Osteoblast (primary cell): Measurements from ENCODE around the gene KIAA0825. TPM values are rescaled to one million over a fixed set of nuclear protein-coding genes. Genes with fewer than 3 reads are reported as not detected.
"Not testable (repeated sequence)": the region's sequence is repeated elsewhere in the genome, so short reads cannot be mapped to it uniquely, and the experiment has no call there.

Source experiments
- DNase-seq: peaks from one replicate; pipeline ENCODE4 v3.0.0; 2011; ENCODE audit warnings: low spot score, mixed read lengths; ENCODE audit not compliant: insufficient read length; ENCODE audit errors: missing footprints
- H2AFZ ChIP-seq: 2 replicates; pipeline ENCODE4 v1.6.0; 2011; ENCODE audit warnings: mild to moderate bottlenecking, low read length
- H3K27ac ChIP-seq: 2 replicates; pipeline ENCODE4 v1.5.1; 2011; ENCODE audit warnings: mild to moderate bottlenecking, low read depth, low read length, moderate library complexity
- H3K27me3 ChIP-seq: 2 replicates; pipeline ENCODE4 v1.6.0; 2012; ENCODE audit warnings: mild to moderate bottlenecking, control low read depth, inconsistent platforms, low read length, moderate library complexity; ENCODE audit not compliant: insufficient read depth
- H3K36me3 ChIP-seq: 2 replicates; pipeline ENCODE4 v1.5.1; 2011; ENCODE audit warnings: mild to moderate bottlenecking, low read length, control low read depth, moderate library complexity; ENCODE audit not compliant: insufficient read depth
- H3K4me1 ChIP-seq: 2 replicates; pipeline ENCODE4 v1.5.1; 2011; ENCODE audit warnings: mild to moderate bottlenecking, low read length, control low read depth, moderate library complexity; ENCODE audit not compliant: insufficient read depth
- H3K4me2 ChIP-seq: 2 replicates; pipeline ENCODE4 v1.6.0; 2011; ENCODE audit warnings: mild to moderate bottlenecking, low read length; ENCODE audit not compliant: insufficient read depth
- H3K4me3 ChIP-seq: fragments of 200-600 bp; sonication (generic); 3 replicates; pipeline ENCODE4 v1.5.1; 2012; ENCODE audit warnings: mild to moderate bottlenecking, low read length, inconsistent platforms; ENCODE audit not compliant: insufficient read depth
- H3K79me2 ChIP-seq: 2 replicates; pipeline ENCODE4 v1.6.0; 2012; ENCODE audit warnings: mild to moderate bottlenecking, low read length, control low read depth, inconsistent platforms; ENCODE audit not compliant: insufficient read depth
- H3K9me3 ChIP-seq: 2 replicates; pipeline ENCODE4 v1.5.1; 2011; ENCODE audit warnings: low read depth, low read length, control low read depth
- H4K20me1 ChIP-seq: 2 replicates; pipeline ENCODE4 v1.6.0; 2012; ENCODE audit warnings: mild to moderate bottlenecking, low read length, control low read depth; ENCODE audit not compliant: insufficient read depth
- CTCF ChIP-seq: IDR thresholded peaks from 2 replicates; pipeline ENCODE4 v1.5.1; 2011; ENCODE audit warnings: mild to moderate bottlenecking, low read depth, low read length, moderate library complexity; ENCODE audit errors: extremely low read depth
- total RNA-seq: library from RNA; depleted of rRNA; stranded (reverse); fragments of >200 nt; gene quantifications from 2 replicates; pipeline ENCODE4 v1.2.3, GENCODE V29; 2012

KIAA0825 gene
- total RNA-seq, 1 donor: 8.0 TPM

DNA sequence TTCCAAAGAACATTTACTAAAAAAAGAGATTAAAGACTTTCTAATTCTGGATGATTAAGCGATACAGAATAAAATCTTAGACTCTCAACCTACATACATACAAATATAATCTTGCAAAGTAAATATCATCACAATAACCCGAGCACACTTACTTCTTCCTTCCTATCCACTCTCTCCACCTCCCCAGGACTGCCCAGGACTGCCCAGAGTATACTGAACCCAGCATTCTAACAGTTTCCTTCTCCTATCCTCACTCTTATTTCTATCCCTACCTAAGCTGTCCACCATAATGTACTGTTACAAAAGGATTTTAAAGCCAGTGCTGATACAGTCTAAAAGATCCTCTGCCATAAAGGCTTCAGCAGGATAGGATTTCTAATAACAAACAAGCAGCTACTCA lies 463.7 kb downstream of the KIAA0825 start:
- Histone ChIP-seq H3K4me1 (peaks cover 3% of the 10 kb centered on the region), H3K36me3 (no peaks in the 10 kb centered on the region), H4K20me1 (no peaks in the 10 kb centered on the region), H3K4me2 (no peak overlapping the region), H3K4me3 (no peak overlapping the region), H3K9me3 (no peaks in the 10 kb centered on the region), H2AFZ (no peak overlapping the region), H3K27ac (no peak overlapping the region), H3K27me3 (no peaks in the 10 kb centered on the region), H3K79me2 (no peaks in the 10 kb centered on the region)
- no peak for DNase-seq
- no peak for TF ChIP-seq CTCF

DNA sequence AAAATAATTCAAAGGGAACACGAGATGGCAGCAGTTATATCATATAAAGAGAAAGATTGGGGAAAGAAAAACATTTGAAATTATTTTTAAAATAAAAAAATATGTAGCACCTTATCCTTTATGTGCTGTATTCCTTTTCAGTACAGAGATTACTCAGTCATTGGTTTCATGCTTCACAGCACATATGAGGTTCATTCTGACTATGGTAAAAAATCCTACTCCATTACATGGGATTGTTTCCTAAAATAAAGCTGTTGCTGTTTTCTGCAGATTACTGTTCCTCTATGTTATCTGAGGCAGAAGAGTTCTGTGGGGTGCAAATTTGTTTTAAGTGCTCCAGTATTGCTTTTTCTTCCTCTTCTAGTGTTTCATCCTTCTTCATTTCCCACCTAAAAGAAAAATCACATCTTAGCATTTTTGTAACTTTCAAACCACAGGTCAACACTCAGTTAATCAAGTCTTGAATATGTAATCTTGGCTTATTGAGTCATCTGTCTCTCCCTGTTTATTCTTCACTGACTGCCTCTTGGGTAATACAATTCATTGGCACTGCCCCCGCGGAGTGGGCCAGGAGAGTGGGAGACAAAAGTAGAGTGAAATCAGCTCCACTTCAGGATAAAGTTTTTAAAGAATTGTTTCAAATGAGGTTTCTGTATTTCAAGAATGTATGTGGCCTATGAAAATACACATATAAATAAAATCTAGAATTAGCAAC lies 464.5 kb downstream of the KIAA0825 start:
- no peak for DNase-seq
- TF ChIP-seq CTCF: no peak
- Histone ChIP-seq H3K4me1 (peaks cover 3% of the 10 kb centered on the region), H3K9me3 (no peaks in the 10 kb centered on the region), H3K36me3 (no peaks in the 10 kb centered on the region), H3K27me3 (no peaks in the 10 kb centered on the region), H3K27ac (no peak overlapping the region), H3K4me3 (no peak overlapping the region), H4K20me1 (no peaks in the 10 kb centered on the region), H2AFZ (no peak overlapping the region), H3K79me2 (no peaks in the 10 kb centered on the region), H3K4me2 (no peak overlapping the region)

- H3K36me3 ChIP-seq, H2AFZ ChIP-seq, H3K79me2 ChIP-seq, H3K4me3 ChIP-seq, H4K20me1 ChIP-seq, H3K27ac ChIP-seq, H3K4me1 ChIP-seq, DNase-seq, H3K9me3 ChIP-seq, H3K27me3 ChIP-seq, H3K4me2 ChIP-seq: not testable (repeated sequence)
These were observed 474.8 kb downstream of the KIAA0825 start for GRCh38 chr5:94143621-94144020.

GRCh38 chr5:94140300-94140699 lies 478.1 kb downstream of the KIAA0825 start:
- DNase-seq: no peak
- no peak overlapping the region for H3K4me2 ChIP-seq
- H3K27me3 ChIP-seq: no peaks in the 10 kb centered on the region
- H3K36me3 ChIP-seq: no peaks in the 10 kb centered on the region
- no peaks in the 10 kb centered on the region for H3K9me3 ChIP-seq
- TF ChIP-seq CTCF: no peak
- no peaks in the 10 kb centered on the region for H4K20me1 ChIP-seq
- H3K4me3 ChIP-seq: no peak overlapping the region
- H3K27ac ChIP-seq: no peak overlapping the region
- no peaks in the 10 kb centered on the region for H3K79me2 ChIP-seq
- no peaks in the 10 kb centered on the region for H3K4me1 ChIP-seq
- H2AFZ ChIP-seq: no peak overlapping the region
